ENCODE measurements around the gene ZNF467.

ZNF467 gene

DNA sequence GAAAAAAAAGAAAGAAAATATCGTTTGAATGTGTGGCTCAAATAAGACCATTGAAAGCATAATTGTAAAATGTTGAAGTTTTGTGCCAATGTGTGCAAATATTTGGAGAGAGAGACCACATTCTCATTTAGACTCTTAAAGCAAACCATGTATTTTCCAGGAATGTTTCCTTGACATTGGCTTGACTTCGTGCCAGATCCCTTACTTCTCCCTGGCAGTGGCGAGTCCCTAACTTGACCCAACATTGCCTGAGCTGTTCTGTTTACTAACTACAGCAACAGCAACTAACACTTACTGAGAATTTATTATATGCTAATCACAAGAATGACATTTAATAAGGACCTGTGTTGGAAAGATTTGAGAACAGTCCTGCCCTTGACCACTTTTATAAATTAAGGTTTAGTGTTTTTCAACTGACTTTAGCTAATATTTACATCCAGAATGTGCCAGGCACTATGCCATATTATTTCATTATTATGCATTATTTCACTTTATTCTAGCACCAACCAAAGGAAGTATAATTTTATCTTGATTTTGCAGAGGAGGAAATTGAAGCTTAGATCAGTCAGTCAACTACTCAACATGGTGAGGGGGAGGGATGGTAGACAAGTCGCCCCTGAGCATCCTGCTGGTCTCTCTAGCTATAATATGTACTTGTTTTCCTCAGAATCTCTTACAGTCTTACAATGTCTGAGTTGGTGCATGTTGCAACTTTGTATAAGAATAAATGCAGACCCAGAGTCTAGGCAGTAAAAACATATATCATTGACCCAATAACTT is 29.7 kb downstream of the ZNF467 start:
- no peak for DNase-seq (ENCODE audit: low spot score)

DNA sequence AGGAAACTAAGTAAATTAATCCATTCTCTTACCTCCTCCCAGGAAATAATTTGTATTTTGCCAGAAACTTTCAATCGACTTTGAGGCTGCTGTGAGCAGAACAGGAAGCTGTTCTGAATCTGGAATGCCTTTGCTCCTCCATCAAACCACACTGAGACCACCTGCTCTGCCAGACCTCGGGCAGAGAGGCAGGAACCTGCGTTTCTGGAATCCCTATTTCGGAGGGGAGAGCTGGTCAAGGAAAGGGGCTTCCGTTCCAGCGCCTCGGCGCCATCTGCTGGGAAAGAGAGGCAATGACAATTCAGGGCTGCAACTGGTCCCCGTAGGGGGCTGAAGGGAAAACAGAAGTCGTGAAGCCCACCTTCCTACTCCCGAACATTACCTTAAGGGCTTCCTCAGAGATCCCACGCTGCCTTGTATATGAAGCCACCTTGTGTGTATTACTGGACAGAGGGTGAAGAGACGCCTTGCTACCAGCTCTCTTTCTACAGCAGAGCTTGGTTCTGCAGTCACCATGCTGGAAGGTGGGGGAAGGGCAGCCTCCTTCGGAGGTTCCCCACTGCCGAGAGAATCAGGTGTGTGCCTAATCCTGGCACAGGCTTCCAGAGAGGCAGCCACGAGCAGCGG is 31.2 kb downstream of the ZNF467 start:
- DNase-seq (ENCODE audit: low spot score), result peak; percentile 83

DNA sequence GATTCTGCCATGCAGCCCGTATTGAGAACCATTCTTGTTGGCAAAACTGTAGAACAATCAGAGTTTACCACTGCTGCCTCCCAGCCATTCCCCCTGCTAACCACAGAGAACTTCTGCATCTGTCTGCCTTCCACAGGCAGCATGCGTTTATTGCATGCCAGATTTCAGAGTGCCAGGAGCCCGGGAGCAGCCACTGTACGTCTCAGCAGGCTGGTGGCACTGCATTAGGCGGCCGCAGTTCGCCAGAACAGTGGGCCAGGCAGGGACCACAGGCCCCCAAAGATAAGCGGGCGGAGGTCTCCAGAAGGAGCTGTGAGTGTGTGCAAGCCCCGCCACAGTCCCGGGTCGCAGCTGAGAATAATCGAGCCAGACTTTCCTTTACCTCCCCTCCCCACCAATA is 31.8 kb downstream of the ZNF467 start:
- peak; percentile 64 for DNase-seq (ENCODE audit: low spot score)

DNA sequence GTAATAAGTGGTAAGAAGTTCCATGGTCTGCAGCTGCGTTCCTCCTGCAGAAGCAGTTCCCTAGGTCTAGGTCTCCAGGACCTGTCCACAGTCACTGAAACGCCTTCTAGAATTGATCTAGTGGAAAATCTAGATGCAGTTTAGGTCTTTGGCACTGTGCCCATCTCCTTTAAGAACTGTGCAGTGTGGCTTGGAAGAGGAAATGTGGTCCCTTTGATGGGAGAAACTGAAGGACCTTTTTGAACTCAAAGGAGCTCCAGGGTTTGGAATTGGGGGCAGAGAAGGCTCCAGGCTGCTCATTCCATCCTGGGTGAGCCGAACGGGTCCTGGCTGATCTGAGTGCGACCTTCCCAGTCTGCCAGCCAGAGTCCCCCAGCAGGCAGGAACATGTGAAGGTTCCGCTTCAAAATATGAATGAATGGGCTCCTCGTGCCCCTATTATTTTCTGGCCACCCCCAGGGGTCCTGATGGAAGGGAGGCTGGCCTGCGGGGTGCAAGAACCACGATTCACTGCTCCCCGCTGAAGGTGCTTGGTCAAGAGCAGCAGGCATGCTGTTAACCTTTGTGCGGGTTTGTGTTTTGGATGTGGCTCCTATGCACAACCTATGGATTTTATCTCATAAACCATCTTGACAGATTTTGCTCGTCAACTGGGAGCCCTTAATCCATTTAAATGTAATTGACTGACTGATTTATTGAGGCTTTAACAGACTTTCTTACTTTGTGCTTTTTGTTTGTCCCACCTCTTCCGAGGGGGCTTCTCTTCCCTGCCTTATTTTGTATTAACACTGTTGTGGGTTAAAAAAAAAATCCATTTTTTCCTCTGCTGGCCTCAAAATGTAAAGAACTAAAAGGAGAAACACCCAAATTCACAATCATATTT is 36.7 kb downstream of the ZNF467 start:
- DNase-seq (ENCODE audit: low spot score), result no peak

DNA sequence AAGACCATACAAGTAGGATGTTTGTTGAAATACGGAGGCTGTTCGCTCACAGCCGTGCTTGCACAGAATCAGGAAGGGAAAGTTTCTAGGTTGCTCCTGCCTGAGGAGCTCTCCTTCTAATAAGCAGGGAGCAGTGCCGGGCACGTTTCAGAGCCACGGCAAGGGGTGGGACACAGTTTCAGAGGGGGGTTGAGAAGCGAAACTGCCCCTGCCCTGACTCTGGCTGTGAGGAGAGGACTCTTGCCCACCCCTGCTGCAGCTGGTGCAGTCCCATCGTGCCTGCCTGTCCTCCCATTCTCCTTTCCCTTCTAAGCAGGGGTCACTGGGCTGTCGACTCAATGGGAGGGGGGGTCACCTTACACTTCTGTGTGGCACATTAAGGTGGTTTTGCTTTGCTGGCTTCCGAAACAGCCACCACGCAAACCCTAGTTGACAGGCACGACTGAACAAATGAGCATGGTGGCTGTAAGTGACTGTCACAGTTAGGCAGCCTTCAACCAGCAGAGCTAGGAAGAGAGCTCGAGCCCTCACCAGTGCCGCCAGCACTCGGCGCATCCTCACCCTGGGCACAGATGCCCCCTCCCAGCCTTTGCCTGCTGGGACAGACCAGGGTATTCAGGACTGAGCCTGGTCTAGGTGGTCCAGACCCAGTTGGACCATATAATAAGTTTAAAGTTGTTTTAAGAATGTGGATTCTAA is 37.5 kb downstream of the ZNF467 start:
- no peak for DNase-seq (ENCODE audit: low spot score)

DNA sequence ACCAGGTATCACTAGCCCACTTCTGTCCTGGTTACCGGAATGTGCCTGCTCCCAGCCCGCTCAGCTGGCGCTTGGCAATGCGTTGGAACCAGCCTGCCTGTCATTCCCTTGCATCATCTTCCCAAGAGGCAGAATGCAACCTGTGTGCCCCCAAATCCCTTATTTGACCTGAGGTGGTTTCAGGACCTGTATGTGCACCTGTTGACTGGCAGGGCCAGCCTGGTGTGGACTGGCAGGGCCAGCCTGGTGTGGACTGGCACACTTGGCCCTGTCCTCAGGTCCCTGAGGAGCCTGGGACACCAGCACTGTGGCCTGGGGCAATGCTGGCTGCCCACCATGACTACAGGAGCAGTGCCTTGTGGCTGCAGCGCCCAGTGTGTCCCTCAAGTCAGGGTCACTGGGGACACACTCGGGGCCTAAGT is 38.2 kb downstream of the ZNF467 start:
- DNase-seq (ENCODE audit: low spot score), result no peak

DNA sequence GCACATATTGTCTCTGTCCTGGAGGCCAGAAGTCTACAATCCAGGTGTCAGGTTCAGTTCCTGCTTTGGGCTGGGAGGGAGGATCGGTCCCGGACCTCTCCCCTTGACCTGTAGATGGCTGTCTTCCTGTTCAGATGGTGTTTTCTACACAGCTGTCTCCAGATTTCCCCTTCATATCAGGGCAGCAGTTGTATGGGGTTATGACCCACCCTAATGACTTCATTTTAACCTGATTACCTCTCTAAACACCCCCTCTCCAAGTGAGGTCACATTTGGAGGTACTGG is 38.7 kb downstream of the ZNF467 start:
- no peak for DNase-seq (ENCODE audit: low spot score)

DNA sequence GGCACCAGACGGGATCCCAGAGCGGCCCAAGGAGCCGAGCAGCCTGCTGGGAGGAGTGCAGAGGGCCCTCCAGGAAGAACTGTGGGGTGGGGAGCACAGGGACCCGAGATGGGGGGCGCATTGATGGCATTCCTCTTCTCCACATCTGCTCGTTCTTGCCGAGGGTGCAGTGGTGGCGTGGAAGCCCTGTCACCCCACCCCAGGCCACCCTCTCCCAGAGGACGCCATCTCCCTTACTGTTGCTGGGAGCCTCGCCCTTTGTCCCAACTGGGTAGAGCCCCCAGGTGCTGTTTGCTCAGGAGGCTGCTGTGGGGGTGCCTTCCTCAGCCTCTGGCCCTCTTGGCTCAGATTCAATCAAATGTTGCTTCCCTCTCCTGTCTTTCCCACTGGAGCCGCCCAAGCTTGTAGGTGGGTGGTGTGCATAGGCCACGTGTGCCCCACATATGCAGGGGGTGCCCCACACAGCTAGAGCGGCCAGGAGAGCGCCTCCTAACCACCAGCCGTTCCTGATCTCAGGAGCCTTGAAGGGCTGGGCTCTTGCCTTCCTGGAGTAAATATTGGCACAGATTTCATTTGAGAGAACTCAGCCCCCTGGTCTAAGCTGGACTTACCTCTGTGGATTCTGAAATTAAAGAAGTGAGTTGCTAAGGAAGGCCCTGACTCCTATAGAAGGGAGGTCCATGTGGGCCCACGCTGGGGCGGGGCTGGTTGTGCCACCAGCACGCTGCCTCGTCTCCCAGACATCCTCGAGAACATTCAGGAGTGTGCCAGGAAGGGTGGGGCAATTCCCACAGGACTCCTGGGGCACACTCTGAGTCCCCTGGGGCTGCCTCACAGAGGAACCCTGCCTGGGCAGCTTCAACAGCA is 39.2 kb downstream of the ZNF467 start:
- DNase-seq (ENCODE audit: low spot score), result no peak

DNA sequence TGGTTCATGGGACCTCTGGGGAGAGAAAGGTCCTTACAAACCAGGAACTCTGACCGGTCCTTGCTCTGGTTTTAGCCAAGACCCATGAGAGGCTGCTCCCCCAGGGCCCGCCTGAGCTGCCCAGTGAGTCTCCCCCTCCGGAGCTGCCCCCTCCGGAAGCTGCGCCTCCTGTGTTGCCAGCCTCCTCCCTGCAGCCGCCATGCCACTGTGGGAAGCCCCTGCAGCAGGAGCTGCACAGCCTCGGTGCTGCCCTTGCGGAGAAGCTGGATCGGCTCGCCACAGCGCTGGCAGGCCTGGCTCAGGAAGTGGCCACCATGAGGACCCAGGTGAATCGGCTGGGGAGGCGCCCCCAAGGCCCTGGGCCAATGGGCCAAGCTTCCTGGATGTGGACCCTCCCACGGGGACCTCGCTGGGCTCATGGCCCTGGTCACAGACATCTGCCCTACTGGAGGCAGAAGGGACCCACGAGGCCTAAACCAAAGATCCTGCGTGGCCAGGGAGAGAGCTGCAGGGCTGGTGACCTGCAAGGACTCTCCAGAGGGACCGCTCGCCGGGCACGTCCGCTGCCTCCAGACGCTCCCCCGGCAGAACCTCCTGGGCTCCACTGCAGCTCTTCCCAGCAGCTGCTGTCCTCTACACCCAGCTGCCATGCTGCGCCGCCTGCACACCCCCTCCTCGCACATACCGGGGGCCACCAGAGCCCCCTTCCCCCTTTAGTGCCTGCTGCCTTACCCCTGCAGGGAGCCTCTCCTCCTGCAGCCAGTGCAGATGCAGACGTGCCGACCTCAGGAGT is 40.1 kb downstream of the ZNF467 start:
- no peak for DNase-seq (ENCODE audit: low spot score)

DNA sequence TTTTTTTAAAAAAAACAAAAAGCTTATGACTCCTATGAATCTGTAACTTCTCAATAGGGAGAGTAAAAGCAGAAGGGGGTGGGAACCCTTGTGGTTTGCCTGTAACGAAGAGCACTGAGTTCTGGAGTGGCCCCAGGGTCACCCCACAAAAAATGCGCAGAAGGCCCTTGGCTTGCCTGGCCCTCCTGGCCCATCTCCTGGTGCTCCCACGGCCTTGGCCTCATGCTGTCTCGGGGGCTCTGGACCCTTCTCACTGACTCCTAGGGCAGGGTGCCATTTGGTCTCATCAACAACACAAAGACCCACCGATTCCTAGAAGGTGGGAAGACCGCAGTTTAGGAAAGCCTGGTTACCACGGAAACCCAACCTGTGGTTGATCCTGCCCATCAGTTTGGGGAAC is 40.8 kb downstream of the ZNF467 start:
- no peak for DNase-seq (ENCODE audit: low spot score)

DNA sequence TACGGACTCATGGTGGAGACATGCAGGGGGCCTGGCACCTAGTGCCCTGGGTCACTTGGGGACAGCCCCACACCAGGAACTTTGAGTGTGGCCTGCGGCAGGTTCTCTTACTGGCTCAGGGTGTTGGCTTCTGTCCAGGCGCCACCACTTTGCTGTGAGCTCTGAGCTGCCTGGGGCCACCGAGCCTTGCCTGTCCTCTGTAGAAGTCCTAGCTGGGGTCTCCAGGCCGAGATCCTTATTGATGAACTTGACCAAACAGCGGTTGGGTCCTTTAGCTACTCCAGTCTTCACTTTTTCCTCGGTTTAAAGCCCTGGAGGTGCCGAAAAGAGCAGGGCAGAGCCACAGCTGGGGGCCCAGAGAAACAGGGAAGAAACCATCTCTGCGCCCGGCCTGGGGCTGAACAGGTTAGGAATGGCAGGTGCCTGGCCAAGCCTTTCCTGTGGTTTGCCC is 41.3 kb downstream of the ZNF467 start:
- no peak for DNase-seq (ENCODE audit: low spot score)

DNA sequence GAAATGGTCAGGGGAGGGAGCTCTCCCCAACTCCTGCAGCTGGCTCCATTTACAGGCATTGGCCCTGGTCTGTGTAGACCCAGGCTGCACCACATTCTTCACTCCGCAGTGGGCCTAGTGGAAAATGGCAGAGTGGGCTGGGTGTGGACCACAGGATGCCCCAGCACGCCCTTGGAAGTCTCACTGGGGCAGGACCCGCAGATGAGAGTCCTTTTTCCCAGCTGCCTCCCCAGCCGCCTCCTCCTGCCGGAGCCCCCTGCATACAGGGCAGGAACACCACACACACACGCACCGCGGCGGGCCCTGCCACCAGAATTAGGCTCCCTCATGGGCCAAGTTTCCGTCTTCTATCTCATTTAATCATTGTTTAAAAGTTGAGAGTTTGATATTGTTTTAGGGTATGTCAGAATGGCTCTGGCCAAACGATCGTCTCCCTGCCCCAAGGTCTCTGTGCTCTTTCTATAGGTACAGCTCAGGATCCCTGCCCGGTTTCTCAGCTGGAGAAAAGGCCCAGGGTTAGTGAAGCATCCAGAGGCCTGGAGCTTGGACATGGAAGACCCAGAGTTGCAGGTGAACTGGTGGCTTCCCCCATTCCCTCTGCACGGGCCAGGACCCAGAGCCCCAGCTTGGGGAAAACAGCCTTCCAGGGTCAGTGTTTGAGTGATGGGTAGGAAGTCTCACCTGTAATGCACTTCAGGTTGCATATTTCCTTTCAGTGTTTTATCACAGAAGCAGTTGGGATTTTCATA is 42.0 kb downstream of the ZNF467 start:
- no peak for DNase-seq (ENCODE audit: low spot score)

DNA sequence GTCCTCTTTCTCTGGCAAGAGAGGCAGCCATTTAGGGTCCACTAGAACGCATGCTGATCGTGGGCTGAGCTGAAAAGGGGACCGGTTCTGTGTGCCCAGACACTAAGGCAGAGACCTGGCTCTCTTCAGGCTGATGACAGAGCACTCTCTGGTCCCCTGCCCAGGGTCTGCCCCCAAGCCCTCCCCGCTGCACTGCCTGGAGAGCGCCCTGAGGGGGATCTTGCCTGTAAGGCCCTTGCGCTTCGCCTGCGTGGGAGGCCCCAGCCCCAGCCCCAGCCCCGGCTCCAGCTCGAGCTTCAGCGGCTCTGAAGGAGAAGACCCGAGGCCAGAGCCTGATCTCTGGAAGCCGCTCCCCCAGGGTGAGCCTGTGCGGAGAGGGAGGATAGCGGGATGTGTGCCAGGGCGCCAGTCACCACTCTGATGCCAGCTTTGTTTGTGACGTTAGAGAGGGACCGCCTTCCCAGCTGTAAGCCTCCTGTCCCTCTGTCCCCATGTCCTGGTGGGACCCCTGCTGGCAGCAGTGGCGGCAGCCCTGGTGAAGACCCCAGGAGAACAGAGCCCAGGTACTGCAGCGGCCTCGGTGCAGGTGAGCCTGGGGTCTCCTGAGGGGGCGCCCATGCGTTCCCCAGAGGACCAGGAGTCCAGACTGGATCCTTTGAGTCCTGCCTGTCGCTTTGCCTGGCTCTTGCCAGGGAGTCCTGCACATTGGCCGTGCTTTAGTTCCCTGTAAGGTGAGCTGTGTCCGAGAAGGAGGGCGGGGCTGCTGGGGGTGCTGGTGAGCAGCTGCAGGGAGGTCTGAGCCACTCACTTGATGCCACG is 43.2 kb downstream of the ZNF467 start:
- no peak for DNase-seq (ENCODE audit: low spot score)

DNA sequence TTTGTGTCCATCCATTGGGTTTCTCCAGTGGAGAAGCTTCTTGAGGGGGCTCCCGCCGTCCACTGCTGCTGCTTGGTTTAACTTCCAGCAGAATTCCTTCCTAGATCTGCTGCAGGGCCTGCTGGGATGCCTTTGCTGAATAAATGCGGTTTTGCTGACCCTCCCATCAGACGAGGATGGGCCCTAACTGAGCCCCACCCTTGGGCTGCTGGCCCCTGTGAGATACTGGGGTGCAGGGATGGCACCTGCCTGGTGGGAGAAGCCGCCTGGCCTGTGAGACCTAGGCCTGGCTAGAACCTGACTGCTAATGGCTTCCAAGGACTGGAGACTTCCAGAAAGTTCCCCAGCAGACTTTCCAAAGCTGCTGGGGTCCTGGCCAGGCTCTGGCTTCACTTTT is 43.8 kb downstream of the ZNF467 start:
- DNase-seq (ENCODE audit: low spot score), result no peak

DNA sequence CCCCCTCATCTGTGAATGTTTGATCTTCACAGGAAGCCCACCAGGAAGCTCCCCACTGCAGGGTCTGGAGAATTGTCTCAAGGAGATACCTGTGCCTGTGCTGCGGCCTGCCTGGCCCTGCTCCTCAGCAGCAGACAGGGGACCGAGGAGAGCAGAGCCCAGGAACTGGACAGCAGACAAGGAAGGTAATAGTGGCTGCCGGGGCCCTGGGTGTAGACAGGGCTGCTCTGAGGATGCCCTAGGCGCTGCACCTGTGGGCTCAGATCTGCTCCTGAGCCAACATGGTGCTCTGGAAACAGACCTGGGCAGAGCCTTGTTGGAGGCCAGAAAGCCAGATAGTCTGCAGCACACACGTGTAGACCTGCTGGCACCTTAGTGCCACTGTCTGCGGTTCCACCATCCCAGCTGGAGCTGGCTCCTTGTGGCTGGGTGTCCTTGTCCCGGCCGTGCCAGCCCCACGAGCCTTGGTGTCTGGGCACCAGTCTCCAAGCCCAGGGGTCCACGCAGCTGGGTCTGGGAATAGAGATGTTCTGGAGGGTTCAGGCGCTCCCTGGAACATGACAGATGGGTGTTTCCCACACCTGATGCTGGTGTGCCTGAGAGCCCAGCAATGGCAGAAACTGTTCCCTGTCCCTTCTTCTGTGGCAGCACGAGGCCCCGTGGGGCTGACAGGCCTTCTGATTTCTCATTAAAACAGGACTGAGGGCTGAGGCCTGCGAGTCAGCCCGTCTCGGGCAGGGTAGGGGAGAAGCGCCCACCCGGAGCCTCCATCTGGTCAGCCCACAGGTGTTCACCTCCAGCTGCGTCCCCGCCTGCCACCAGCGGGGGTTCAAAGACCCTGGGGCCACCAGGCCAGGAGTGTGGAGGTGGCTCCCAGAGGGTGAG is 44.7 kb downstream of the ZNF467 start:
- DNase-seq (ENCODE audit: low spot score), result no peak

DNA sequence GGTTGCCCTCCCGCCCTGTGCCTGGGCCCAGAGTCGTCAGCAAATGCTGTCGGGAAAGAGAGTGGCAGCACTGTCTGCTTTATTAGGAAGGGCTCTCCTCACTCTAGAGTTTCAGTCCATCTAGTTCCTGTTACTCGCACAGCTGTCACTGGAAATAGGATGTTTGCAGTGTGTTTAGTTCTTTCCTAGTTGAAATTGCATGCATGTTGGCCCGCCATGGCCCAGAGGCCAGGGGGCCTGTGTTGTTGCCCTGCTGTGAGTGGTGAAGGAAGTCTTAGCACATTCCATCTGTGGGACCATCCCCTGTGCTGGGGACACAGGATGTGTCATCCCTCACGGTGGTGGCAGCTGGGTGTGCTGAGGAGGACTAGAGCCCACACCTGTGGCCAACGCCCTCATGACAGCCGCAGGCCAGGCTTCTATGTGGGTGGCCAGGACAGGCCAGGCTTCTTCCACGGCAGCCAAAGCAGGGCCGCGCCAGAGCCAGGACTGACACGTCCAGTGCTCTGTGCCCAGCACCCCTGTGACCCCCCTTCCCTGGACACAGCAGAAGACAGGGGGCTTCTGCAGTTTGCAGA is 45.4 kb downstream of the ZNF467 start:
- DNase-seq (ENCODE audit: low spot score), result no peak

DNA sequence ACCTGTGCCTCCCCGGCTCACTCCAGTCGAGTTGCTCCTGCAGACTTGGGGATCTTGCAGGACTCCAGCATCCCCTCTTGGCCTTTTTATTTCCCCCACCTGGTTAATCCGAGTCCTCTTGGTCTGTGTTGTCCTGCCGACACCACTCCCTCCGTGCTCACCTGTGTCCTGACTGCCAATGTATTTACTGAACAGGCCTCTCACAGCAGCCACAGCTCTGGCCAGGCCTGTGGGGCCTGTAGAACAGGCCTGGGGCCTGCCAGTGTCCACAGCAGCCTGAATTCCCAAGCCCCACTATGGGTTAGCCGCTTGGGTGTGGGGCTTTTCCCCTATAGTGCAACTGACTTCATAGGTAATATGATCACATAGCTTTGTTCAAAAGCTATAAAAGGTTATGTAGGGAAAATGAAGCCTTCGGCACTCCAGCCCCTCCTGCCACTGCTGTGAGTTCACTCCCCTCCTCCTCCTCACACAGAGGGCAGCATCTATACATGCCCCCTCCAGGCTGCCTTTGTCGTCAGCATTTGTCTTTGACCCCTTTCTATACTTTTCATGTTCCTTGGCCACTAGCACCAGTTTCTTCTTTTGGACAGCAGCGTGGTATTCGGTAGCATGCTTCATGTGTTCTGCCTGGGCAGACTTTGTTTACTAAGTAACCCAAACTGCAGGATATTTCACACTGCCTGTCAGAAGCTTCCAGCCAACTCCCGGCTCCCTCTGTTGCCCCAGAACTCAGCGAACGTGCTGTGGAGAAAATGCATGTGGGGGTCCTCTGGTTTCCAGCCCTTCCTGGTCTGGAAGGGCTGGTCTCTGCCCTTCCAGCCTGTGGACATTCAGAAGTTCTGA is 46.1 kb downstream of the ZNF467 start:
- no peak for DNase-seq (ENCODE audit: low spot score)
